ENCODE data around the gene RSAD2. TPM values are rescaled to one million over a fixed set of nuclear protein-coding genes. Genes with fewer than 3 reads are reported as not detected.
"Not testable (repeated sequence)": the region's sequence is repeated elsewhere in the genome, so short reads cannot be mapped to it uniquely, and the experiment has no call there.

The RSAD2 gene
- total and polyA plus RNA-seq, 2 donors (not counting 1 experiment from before 2014, with no cell fraction given): 0.17 to 1.7 TPM

- DNase-seq (ENCODE audit: low read depth in 2 of 2): peak; percentile 40 to 57
- H2AFZ ChIP-seq (ENCODE audit: low read length): no peak overlapping the region
- H3K27me3 ChIP-seq (ENCODE audit: control insufficient read depth, insufficient read depth, low read length): no peaks in the 10 kb centered on the region
- H3K9me3 ChIP-seq (ENCODE audit: control insufficient read depth, insufficient read depth, low read depth, low read length): no peaks in the 10 kb centered on the region
- H3K36me3 ChIP-seq (ENCODE audit: control insufficient read depth, insufficient read depth, low read length): no peaks in the 10 kb centered on the region
- H3K4me2 ChIP-seq (ENCODE audit: extremely low read depth, insufficient read depth, low read length): no peak overlapping the region
- H3K4me1 ChIP-seq (ENCODE audit: control insufficient read depth, extremely low read depth, insufficient read depth, low read length): no peaks in the 10 kb centered on the region
- H3K27ac ChIP-seq (ENCODE audit: insufficient read depth, low read length): no peak overlapping the region
- TF ChIP-seq, protein P1, sequence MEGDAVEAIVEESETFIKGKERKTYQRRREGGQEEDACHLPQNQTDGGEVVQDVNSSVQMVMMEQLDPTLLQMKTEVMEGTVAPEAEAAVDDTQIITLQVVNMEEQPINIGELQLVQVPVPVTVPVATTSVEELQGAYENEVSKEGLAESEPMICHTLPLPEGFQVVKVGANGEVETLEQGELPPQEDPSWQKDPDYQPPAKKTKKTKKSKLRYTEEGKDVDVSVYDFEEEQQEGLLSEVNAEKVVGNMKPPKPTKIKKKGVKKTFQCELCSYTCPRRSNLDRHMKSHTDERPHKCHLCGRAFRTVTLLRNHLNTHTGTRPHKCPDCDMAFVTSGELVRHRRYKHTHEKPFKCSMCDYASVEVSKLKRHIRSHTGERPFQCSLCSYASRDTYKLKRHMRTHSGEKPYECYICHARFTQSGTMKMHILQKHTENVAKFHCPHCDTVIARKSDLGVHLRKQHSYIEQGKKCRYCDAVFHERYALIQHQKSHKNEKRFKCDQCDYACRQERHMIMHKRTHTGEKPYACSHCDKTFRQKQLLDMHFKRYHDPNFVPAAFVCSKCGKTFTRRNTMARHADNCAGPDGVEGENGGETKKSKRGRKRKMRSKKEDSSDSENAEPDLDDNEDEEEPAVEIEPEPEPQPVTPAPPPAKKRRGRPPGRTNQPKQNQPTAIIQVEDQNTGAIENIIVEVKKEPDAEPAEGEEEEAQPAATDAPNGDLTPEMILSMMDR (conservative IDR thresholded peaks at IDR 0.05 in 1 of 2, IDR thresholded peaks at IDR 0.05 in 1 of 2; ENCODE audit: low read depth in 1 of 2, low read length in 2 of 2): peak; percentile 24 to 60
- no peak for TF ChIP-seq EZH2 (IDR thresholded peaks at IDR 0.05; ENCODE audit: low read length, missing control alignments)
- no peak overlapping the region for H3K9ac ChIP-seq (ENCODE audit: insufficient read depth, low read length)
- H4K20me1 ChIP-seq (ENCODE audit: control insufficient read depth, extremely low read depth, insufficient read depth, low read length): no peaks in the 10 kb centered on the region
- H3K4me3 ChIP-seq (replicated peaks in 1 of 4; ENCODE audit: control extremely low read depth in 1 of 4, insufficient read depth in 1 of 4, low read depth in 3 of 4, low read length in 4 of 4): no peak overlapping the region
- H3K79me2 ChIP-seq (ENCODE audit: control insufficient read depth, insufficient read depth, low read length): no peaks in the 10 kb centered on the region
Measured at GRCh38 chr2:6896930-6897759, 19.6 kb downstream of the RSAD2 start.

DNA sequence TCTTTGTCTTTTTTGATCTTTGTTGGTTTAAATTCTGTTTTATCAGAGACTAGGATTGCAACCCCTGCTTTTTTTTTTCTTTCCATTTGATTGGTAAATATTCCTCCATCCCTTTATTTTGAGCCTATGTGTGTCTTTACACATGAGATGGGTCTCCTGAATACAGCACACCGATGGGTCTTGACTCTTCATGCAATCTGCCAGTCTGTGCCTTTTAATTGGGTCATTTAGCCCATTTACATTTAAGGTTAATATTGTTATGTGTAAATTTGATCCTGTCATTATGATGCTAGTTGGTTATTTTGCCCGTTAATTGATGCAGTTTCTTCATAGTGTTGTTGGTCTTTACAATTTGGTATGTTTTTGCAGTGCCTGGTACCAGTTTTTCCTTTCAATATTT lies 25.0 kb downstream of the RSAD2 start:
- not testable (repeated sequence) for H2AFZ ChIP-seq (ENCODE audit: low read length); H3K9me3 ChIP-seq (ENCODE audit: control insufficient read depth, insufficient read depth, low read depth, low read length); H4K20me1 ChIP-seq (ENCODE audit: control insufficient read depth, extremely low read depth, insufficient read depth, low read length); H3K79me2 ChIP-seq (ENCODE audit: control insufficient read depth, insufficient read depth, low read length); H3K4me2 ChIP-seq (ENCODE audit: extremely low read depth, insufficient read depth, low read length); H3K4me3 ChIP-seq (replicated peaks in 1 of 4; ENCODE audit: control extremely low read depth in 1 of 4, insufficient read depth in 1 of 4, low read depth in 3 of 4, low read length in 4 of 4); H3K4me1 ChIP-seq (ENCODE audit: control insufficient read depth, extremely low read depth, insufficient read depth, low read length); H3K36me3 ChIP-seq (ENCODE audit: control insufficient read depth, insufficient read depth, low read length); H3K27ac ChIP-seq (ENCODE audit: insufficient read depth, low read length); H3K9ac ChIP-seq (ENCODE audit: insufficient read depth, low read length); DNase-seq (ENCODE audit: low read depth in 2 of 2); H3K27me3 ChIP-seq (ENCODE audit: control insufficient read depth, insufficient read depth, low read length)

- no peak overlapping the region for H3K9ac ChIP-seq (ENCODE audit: insufficient read depth, low read length)
- no peak for DNase-seq (ENCODE audit: low read depth in 2 of 2)
- H2AFZ ChIP-seq (ENCODE audit: low read length): no peak overlapping the region
- H3K27ac ChIP-seq (ENCODE audit: insufficient read depth, low read length): no peak overlapping the region
- no peak overlapping the region for H3K4me3 ChIP-seq (replicated peaks in 1 of 4; ENCODE audit: control extremely low read depth in 1 of 4, insufficient read depth in 1 of 4, low read depth in 3 of 4, low read length in 4 of 4)
- no peaks in the 10 kb centered on the region for H3K4me1 ChIP-seq (ENCODE audit: control insufficient read depth, extremely low read depth, insufficient read depth, low read length)
- no peaks in the 10 kb centered on the region for H3K36me3 ChIP-seq (ENCODE audit: control insufficient read depth, insufficient read depth, low read length)
- H3K27me3 ChIP-seq (ENCODE audit: control insufficient read depth, insufficient read depth, low read length): no peaks in the 10 kb centered on the region
- no peaks in the 10 kb centered on the region for H3K79me2 ChIP-seq (ENCODE audit: control insufficient read depth, insufficient read depth, low read length)
- TF ChIP-seq EZH2 (IDR thresholded peaks at IDR 0.05; ENCODE audit: low read length, missing control alignments): no peak
- TF ChIP-seq, protein P1 (conservative IDR thresholded peaks at IDR 0.05 in 1 of 2, IDR thresholded peaks at IDR 0.05 in 1 of 2; ENCODE audit: low read depth in 1 of 2, low read length in 2 of 2): no peak
- no peaks in the 10 kb centered on the region for H3K9me3 ChIP-seq (ENCODE audit: control insufficient read depth, insufficient read depth, low read depth, low read length)
- no peaks in the 10 kb centered on the region for H4K20me1 ChIP-seq (ENCODE audit: control insufficient read depth, extremely low read depth, insufficient read depth, low read length)
- H3K4me2 ChIP-seq (ENCODE audit: extremely low read depth, insufficient read depth, low read length): no peak overlapping the region
Measured at GRCh38 chr2:6905668-6906067, 28.1 kb downstream of the RSAD2 start.
